HepG2 (cell line): ENCODE results near the gene PDE9A. TPM values are rescaled to one million over a fixed set of nuclear protein-coding genes. Genes with fewer than 3 reads are reported as not detected.

Experiments used
- CCDC6 ChIP-seq: sonication (generic); formaldehyde crosslinking; IDR thresholded peaks from 2 replicates; pipeline ENCODE4 v1.8.1; 2022; ENCODE audit warnings: mild to moderate bottlenecking, missing genetic modification reagents, moderate library complexity
- CENPX ChIP-seq: sonication (generic); formaldehyde crosslinking; IDR thresholded peaks from 2 replicates; pipeline ENCODE4 v1.9.0; 2021; ENCODE audit warnings: mild to moderate bottlenecking, missing genetic modification reagents, moderate library complexity
- FOXM1 ChIP-seq: sonication (generic); formaldehyde crosslinking; IDR thresholded peaks from 2 replicates; pipeline ENCODE4 v1.5.0; 2020; ENCODE audit warnings: missing genetic modification reagents
- HCFC1 ChIP-seq: fragments of 150-350 bp; IDR thresholded peaks from 2 replicates; pipeline ENCODE4 v1.6.1; 2014; ENCODE audit warnings: low read depth, low read length
- HNRNPUL1 ChIP-seq: fragments of 200-400 bp; formaldehyde crosslinking; IDR thresholded peaks from 2 replicates; pipeline ENCODE4 v1.6.1; 2017; ENCODE audit warnings: low read depth, mild to moderate bottlenecking, low read length, moderate library complexity
- JUND ChIP-seq: sonication (generic); formaldehyde crosslinking; IDR thresholded peaks from 2 replicates; pipeline ENCODE4 v1.8.0; 2022; ENCODE audit warnings: mild to moderate bottlenecking, missing genetic modification reagents
- PAWR ChIP-seq: sonication (generic); formaldehyde crosslinking; IDR thresholded peaks from 2 replicates; pipeline ENCODE4 v1.4.0; 2020; ENCODE audit warnings: missing genetic modification reagents, mild to moderate bottlenecking, borderline replicate concordance
- PCBP1 ChIP-seq: fragments of 200-400 bp; formaldehyde crosslinking; IDR thresholded peaks from 2 replicates; pipeline ENCODE4 v1.6.1; 2017; ENCODE audit warnings: mild to moderate bottlenecking, low read depth, low read length, borderline replicate concordance
- SATB2 ChIP-seq: sonication (generic); formaldehyde crosslinking; IDR thresholded peaks from 2 replicates; pipeline ENCODE4 v1.5.0; 2020; ENCODE audit warnings: missing genetic modification reagents
- SP5 ChIP-seq: IDR thresholded peaks from 2 replicates; pipeline ENCODE4 v1.6.1; 2016; ENCODE audit warnings: low read depth, borderline replicate concordance
- ZBTB20 ChIP-seq: sonication (generic); formaldehyde crosslinking; IDR thresholded peaks from 2 replicates; pipeline ENCODE4 v1.8.1; 2023; ENCODE audit warnings: missing genetic modification reagents, low read depth, mild to moderate bottlenecking, borderline replicate concordance
- ZBTB38 ChIP-seq: sonication (generic); formaldehyde crosslinking; IDR thresholded peaks from 2 replicates; pipeline ENCODE4 v1.5.1; 2020; ENCODE audit warnings: mild to moderate bottlenecking, missing genetic modification reagents
- ZNF12 ChIP-seq: sonication (generic); formaldehyde crosslinking; IDR thresholded peaks from 2 replicates; pipeline ENCODE4 v1.5.0; 2020; ENCODE audit warnings: missing genetic modification reagents
- ZNF207 ChIP-seq: fragments of 450-650 bp; IDR thresholded peaks from 2 replicates; pipeline ENCODE4 v1.6.1; 2016; ENCODE audit warnings: antibody characterized with exemption, borderline replicate concordance
- ZNF326 ChIP-seq: sonication (generic); formaldehyde crosslinking; IDR thresholded peaks from 2 replicates; pipeline ENCODE4 v1.4.0; 2020; ENCODE audit warnings: missing genetic modification reagents, borderline replicate concordance
- ZNF446 ChIP-seq: sonication (generic); formaldehyde crosslinking; IDR thresholded peaks from 2 replicates; pipeline ENCODE4 v1.5.0; 2020; ENCODE audit warnings: mild to moderate bottlenecking, missing genetic modification reagents
- ZNF496 ChIP-seq: sonication (generic); formaldehyde crosslinking; IDR thresholded peaks from 2 replicates; pipeline ENCODE4 v1.8.1; 2023; ENCODE audit warnings: mild to moderate bottlenecking, moderate library complexity, missing genetic modification reagents; ENCODE audit not compliant: insufficient replicate concordance
- polyA plus RNA-seq, 8 experiments: library from polyadenylated mRNA; depleted of rRNA in 3 of 8; stranded (reverse) in 7 of 8; unstranded in 1 of 8; fragments of >200 nt; fragmentation: Illumina TruSeq in 4 of 8; extraction: Trizol in 4 of 8; gene quantifications; 2 replicates each; pipeline versions ENCODE4 v1.2.1 to v1.2.3, GENCODE V29; 2011 to 2016; ENCODE audit warnings: low read depth in 4 of 8, missing spikeins in 1 of 8, mixed read lengths in 1 of 8; ENCODE audit not compliant: insufficient read depth in 1 of 8
- total RNA-seq, 5 experiments: library from RNA; depleted of rRNA; stranded (reverse); fragments of >200 nt; fragmentation: Illumina TruSeq; extraction: Trizol; gene quantifications; 2 replicates each; pipeline ENCODE4 v1.2.3, GENCODE V29; 2016; ENCODE audit warnings: low read depth in 1 of 5
- TF ChIP-seq, protein P1 (sequence below): sonication (generic); formaldehyde crosslinking; IDR thresholded peaks from 2 replicates; pipeline ENCODE4 v1.8.0; 2022; ENCODE audit warnings: mild to moderate bottlenecking, missing genetic modification reagents, moderate library complexity
- TF ChIP-seq, protein P2 (sequence below): sonication (generic); formaldehyde crosslinking; conservative IDR thresholded peaks from 2 replicates; pipeline ENCODE4 v1.8.0; 2022; ENCODE audit warnings: mild to moderate bottlenecking, moderate library complexity, missing genetic modification reagents
- TF ChIP-seq, protein P3 (sequence below): sonication (generic); formaldehyde crosslinking; conservative IDR thresholded peaks from 2 replicates; pipeline ENCODE4 v1.5.0; 2020; ENCODE audit warnings: missing genetic modification reagents
- TF ChIP-seq, protein P4 (sequence below): sonication (generic); formaldehyde crosslinking; IDR thresholded peaks from 2 replicates; pipeline ENCODE4 v1.5.0; 2020; ENCODE audit warnings: missing genetic modification reagents
- TF ChIP-seq, protein P5 (sequence below): sonication (generic); formaldehyde crosslinking; IDR thresholded peaks from 2 replicates; pipeline ENCODE4 v1.5.0; 2020; ENCODE audit warnings: mild to moderate bottlenecking, missing genetic modification reagents, moderate library complexity

The PDE9A gene
- total and polyA plus RNA-seq, 2 of the 13 experiments (the other 11 are each of a cell fraction or from before 2014, with no cell fraction given), result 4.6 to 19.7 TPM

DNA sequence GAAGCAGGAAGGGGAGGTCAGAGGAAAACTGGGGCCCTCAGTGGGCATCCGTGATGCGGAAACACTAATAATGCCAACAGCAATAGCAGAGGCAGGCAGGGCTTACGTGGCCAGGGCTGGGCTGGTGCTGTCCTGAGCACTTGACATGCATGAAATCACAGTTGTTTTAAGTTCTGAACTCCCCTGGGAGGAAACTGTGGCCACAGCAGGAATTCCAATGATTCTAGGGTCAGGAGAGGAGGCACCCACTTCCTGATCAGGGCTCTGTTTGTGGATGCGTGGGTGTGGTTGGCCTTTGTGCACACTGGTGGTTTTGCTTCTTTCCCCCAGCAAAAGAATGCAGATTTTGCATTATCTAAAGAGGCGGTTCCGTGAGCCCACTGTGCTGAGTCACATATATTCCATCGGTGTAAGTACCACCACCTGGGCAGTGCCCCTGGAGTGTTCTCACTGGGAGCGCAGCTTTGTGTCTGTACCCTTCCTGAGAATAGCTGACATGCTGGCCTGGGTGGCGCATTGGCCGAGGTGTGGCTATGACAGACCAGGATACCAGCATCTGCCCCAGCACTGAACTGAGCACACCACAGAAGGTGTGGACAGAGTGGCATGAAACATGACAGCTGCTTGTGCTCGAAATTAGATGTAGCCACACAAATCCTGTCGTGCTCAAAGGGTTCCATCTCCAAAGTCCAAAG lies 71.0 kb downstream of the PDE9A start (continued):
- TF ChIP-seq, protein P1, sequence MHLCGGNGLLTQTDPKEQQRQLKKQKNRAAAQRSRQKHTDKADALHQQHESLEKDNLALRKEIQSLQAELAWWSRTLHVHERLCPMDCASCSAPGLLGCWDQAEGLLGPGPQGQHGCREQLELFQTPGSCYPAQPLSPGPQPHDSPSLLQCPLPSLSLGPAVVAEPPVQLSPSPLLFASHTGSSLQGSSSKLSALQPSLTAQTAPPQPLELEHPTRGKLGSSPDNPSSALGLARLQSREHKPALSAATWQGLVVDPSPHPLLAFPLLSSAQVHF, result no peak
- no peak for TF ChIP-seq ZNF496 (CRISPR knock-in tag)
- TF ChIP-seq FOXM1 (CRISPR knock-in tag), result no peak
- TF ChIP-seq, protein P2, sequence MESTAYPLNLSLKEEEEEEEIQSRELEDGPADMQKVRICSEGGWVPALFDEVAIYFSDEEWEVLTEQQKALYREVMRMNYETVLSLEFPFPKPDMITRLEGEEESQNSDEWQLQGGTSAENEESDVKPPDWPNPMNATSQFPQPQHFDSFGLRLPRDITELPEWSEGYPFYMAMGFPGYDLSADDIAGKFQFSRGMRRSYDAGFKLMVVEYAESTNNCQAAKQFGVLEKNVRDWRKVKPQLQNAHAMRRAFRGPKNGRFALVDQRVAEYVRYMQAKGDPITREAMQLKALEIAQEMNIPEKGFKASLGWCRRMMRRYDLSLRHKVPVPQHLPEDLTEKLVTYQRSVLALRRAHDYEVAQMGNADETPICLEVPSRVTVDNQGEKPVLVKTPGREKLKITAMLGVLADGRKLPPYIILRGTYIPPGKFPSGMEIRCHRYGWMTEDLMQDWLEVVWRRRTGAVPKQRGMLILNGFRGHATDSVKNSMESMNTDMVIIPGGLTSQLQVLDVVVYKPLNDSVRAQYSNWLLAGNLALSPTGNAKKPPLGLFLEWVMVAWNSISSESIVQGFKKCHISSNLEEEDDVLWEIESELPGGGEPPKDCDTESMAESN (CRISPR knock-in tag), result 0 out of 2 replicates have a peak, but pooled peaks have one; percentile 23
- TF ChIP-seq ZNF446, result no peak
- peak; percentile 64; the same call in 1 of the 2 replicates for TF ChIP-seq SP5 (CRISPR knock-in tag)
- 0 out of 2 replicates have a peak, but pooled peaks have one; percentile 63 for TF ChIP-seq ZBTB38
- TF ChIP-seq, protein P3, sequence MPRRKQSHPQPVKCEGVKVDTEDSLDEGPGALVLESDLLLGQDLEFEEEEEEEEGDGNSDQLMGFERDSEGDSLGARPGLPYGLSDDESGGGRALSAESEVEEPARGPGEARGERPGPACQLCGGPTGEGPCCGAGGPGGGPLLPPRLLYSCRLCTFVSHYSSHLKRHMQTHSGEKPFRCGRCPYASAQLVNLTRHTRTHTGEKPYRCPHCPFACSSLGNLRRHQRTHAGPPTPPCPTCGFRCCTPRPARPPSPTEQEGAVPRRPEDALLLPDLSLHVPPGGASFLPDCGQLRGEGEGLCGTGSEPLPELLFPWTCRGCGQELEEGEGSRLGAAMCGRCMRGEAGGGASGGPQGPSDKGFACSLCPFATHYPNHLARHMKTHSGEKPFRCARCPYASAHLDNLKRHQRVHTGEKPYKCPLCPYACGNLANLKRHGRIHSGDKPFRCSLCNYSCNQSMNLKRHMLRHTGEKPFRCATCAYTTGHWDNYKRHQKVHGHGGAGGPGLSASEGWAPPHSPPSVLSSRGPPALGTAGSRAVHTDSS (CRISPR knock-in tag), result no peak
- TF ChIP-seq, protein P4, sequence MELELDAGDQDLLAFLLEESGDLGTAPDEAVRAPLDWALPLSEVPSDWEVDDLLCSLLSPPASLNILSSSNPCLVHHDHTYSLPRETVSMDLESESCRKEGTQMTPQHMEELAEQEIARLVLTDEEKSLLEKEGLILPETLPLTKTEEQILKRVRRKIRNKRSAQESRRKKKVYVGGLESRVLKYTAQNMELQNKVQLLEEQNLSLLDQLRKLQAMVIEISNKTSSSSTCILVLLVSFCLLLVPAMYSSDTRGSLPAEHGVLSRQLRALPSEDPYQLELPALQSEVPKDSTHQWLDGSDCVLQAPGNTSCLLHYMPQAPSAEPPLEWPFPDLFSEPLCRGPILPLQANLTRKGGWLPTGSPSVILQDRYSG (CRISPR knock-in tag), result no peak
- TF ChIP-seq ZNF12 (CRISPR knock-in tag), result no peak
- TF ChIP-seq SATB2 (CRISPR knock-in tag), result no peak
- no peak for TF ChIP-seq HCFC1
- TF ChIP-seq PCBP1, result no peak
- TF ChIP-seq, protein P5, sequence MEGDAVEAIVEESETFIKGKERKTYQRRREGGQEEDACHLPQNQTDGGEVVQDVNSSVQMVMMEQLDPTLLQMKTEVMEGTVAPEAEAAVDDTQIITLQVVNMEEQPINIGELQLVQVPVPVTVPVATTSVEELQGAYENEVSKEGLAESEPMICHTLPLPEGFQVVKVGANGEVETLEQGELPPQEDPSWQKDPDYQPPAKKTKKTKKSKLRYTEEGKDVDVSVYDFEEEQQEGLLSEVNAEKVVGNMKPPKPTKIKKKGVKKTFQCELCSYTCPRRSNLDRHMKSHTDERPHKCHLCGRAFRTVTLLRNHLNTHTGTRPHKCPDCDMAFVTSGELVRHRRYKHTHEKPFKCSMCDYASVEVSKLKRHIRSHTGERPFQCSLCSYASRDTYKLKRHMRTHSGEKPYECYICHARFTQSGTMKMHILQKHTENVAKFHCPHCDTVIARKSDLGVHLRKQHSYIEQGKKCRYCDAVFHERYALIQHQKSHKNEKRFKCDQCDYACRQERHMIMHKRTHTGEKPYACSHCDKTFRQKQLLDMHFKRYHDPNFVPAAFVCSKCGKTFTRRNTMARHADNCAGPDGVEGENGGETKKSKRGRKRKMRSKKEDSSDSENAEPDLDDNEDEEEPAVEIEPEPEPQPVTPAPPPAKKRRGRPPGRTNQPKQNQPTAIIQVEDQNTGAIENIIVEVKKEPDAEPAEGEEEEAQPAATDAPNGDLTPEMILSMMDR, result no peak
- TF ChIP-seq HNRNPUL1, result no peak
- TF ChIP-seq PAWR, result no peak
- no peak for TF ChIP-seq ZBTB20 (CRISPR knock-in tag)
- TF ChIP-seq CENPX, result no peak
- TF ChIP-seq ZNF326 (CRISPR knock-in tag), result no peak
- TF ChIP-seq JUND, result no peak
- TF ChIP-seq ZNF207, result no peak
- no peak for TF ChIP-seq CCDC6 (CRISPR knock-in tag)
